H1 (cell line): ENCODE data around the gene SOD2. TPM values are rescaled to one million over a fixed set of nuclear protein-coding genes. Genes with fewer than 3 reads are reported as not detected.

ENCODE experiments used
- CTCF ChIA-PET: fragments of 300-600 bp; sonication (Branson Sonifier 250); formaldehyde crosslinking; loops from one replicate; lab custom pipeline; 2021; ENCODE audit not compliant: partially characterized antibody; lab: Charles Lee
- POLR2A ChIA-PET: fragments of 300-600 bp; sonication (Branson Sonifier 250); formaldehyde crosslinking; loops from one replicate; lab custom pipeline; 2021; ENCODE audit warnings: inconsistent platforms; ENCODE audit not compliant: partially characterized antibody; lab: Charles Lee
- DNase-seq, 2 experiments: peaks; one replicate each; pipeline versions ENCODE4 v3.0.0 to v3.0.0-alpha.2; 2010 to 2022; ENCODE audit warnings: low spot score in 2 of 2, low read depth in 1 of 2, mixed read lengths in 1 of 2
- FAIRE-seq: peaks from 2 replicates; lab custom pipeline; 2011; peaks lifted over from hg19 to GRCh38; lab: Jason Lieb, UNC
- H2AFZ ChIP-seq: 2 replicates; pipeline ENCODE4 v1.8.1; 2012; ENCODE audit warnings: low read length, inconsistent platforms
- H2AK5ac ChIP-seq: 2 replicates; pipeline ENCODE4 v1.6.1; 2013; ENCODE audit warnings: low read depth, low read length
- H2BK120ac ChIP-seq: replicated peaks from 2 replicates; pipeline ENCODE3; 2013; ENCODE audit warnings: low read depth, low read length, inconsistent platforms
- H2BK12ac ChIP-seq: 2 replicates; pipeline ENCODE4 v1.6.1; 2013; ENCODE audit warnings: low read depth, low read length
- H2BK15ac ChIP-seq: 2 replicates; pipeline ENCODE4 v1.6.1; 2013; ENCODE audit warnings: low read length
- H2BK20ac ChIP-seq: 2 replicates; pipeline ENCODE4 v1.6.1; 2013; ENCODE audit warnings: low read length
- H2BK5ac ChIP-seq: 2 replicates; pipeline ENCODE4 v1.6.1; 2013; ENCODE audit warnings: low read depth, low read length
- H3K14ac ChIP-seq: 2 replicates; pipeline ENCODE4 v1.6.1; 2013; ENCODE audit warnings: inconsistent platforms; ENCODE audit not compliant: insufficient read length
- H3K18ac ChIP-seq: 2 replicates; pipeline ENCODE4 v1.6.1; 2013; ENCODE audit warnings: low read length; ENCODE audit errors: extremely low read depth
- H3K23ac ChIP-seq: 2 replicates; pipeline ENCODE4 v1.6.1; 2013; ENCODE audit warnings: inconsistent platforms; ENCODE audit not compliant: insufficient read length
- H3K23me2 ChIP-seq: 2 replicates; pipeline ENCODE4 v1.6.1; 2013; ENCODE audit warnings: low read depth, low read length
- H3K27ac ChIP-seq: 2 replicates; pipeline ENCODE4 v1.6.1; 2011; ENCODE audit warnings: low read depth, low read length, inconsistent platforms
- H3K27me3 ChIP-seq, 4 experiments: replicated peaks in 1 of 4; 1 replicate in 1 of 4; 2 replicates in 3 of 4; pipeline versions ENCODE4 v1.6.1 to v1.8.1; 2011 to 2013; ENCODE audit warnings: low read length in 3 of 4, mild to moderate bottlenecking in 3 of 4, inconsistent platforms in 2 of 4, mixed read lengths in 2 of 4, moderate library complexity in 1 of 4; ENCODE audit not compliant: control insufficient read depth in 3 of 4, insufficient read depth in 3 of 4; ENCODE audit errors: extremely low read depth in 1 of 4
- H3K36me3 ChIP-seq, 4 experiments: 2 replicates each; pipeline versions ENCODE4 v1.6.1 to v1.8.1; 2011 to 2013; ENCODE audit warnings: mild to moderate bottlenecking in 4 of 4, low read length in 3 of 4, moderate library complexity in 2 of 4, control low read depth in 1 of 4, inconsistent platforms in 1 of 4; ENCODE audit not compliant: insufficient read depth in 4 of 4, control insufficient read depth in 2 of 4
- H3K4ac ChIP-seq: replicated peaks from 2 replicates; pipeline ENCODE3; 2013; ENCODE audit warnings: low read length, low read depth, mixed read lengths, inconsistent platforms; ENCODE audit not compliant: insufficient read length
- H3K4me1 ChIP-seq, 4 experiments: replicated peaks in 1 of 4; 1 replicate in 1 of 4; 2 replicates in 3 of 4; pipeline versions ENCODE4 v1.6.1 to v1.8.1; 2011 to 2013; ENCODE audit warnings: low read length in 3 of 4, inconsistent platforms in 2 of 4, mixed read lengths in 1 of 4; ENCODE audit not compliant: insufficient read depth in 4 of 4, control insufficient read depth in 3 of 4
- H3K4me2 ChIP-seq, 2 experiments: 2 replicates each; pipeline versions ENCODE4 v1.6.1 to v1.8.1; 2011 to 2013; ENCODE audit warnings: low read depth in 2 of 2, low read length in 2 of 2, control low read depth in 1 of 2, inconsistent platforms in 1 of 2, mild to moderate bottlenecking in 1 of 2; ENCODE audit not compliant: insufficient read depth in 1 of 2
- H3K4me3 ChIP-seq, 4 experiments: fragments of 200-600, 300-600 bp in 1 of 4; sonication (generic), shearing (Covaris generic), sonication (Bioruptor Twin) in 1 of 4; 2 replicates each; pipeline versions ENCODE4 v1.5.1 to v1.8.1; 2011 to 2016; ENCODE audit warnings: low read length in 4 of 4, low read depth in 3 of 4, control low read depth in 2 of 4, inconsistent platforms in 2 of 4, mild to moderate bottlenecking in 2 of 4, mixed read lengths in 1 of 4, moderate library complexity in 1 of 4; ENCODE audit not compliant: insufficient read depth in 2 of 4; ENCODE audit errors: extremely low read depth in 1 of 4
- H3K56ac ChIP-seq: replicated peaks from 2 replicates; pipeline ENCODE3; 2013; ENCODE audit warnings: low read depth, mild to moderate bottlenecking, mixed read lengths, low read length, inconsistent platforms; ENCODE audit not compliant: insufficient read length
- H3K79me1 ChIP-seq: 2 replicates; pipeline ENCODE4 v1.6.1; 2013; ENCODE audit warnings: low read depth, low read length, control low read depth
- H3K79me2 ChIP-seq, 2 experiments: 2 replicates each; pipeline versions ENCODE4 v1.6.1 to v1.8.1; 2012 to 2013; ENCODE audit warnings: low read length in 2 of 2, mild to moderate bottlenecking in 2 of 2, inconsistent platforms in 1 of 2; ENCODE audit not compliant: insufficient read depth in 2 of 2, control insufficient read depth in 1 of 2
- H3K9ac ChIP-seq, 4 experiments: replicated peaks in 1 of 4; 1 replicate in 1 of 4; 2 replicates in 3 of 4; pipeline versions ENCODE4 v1.6.1 to v1.8.1; 2011 to 2013; ENCODE audit warnings: low read depth in 3 of 4, low read length in 3 of 4, control low read depth in 2 of 4, mild to moderate bottlenecking in 2 of 4, moderate library complexity in 2 of 4, inconsistent platforms in 1 of 4; ENCODE audit errors: extremely low read depth in 1 of 4
- H3K9me3 ChIP-seq, 2 experiments: 2 replicates each; pipeline versions ENCODE4 v1.6.1 to v1.8.1; 2012 to 2013; ENCODE audit warnings: mild to moderate bottlenecking in 2 of 2, moderate library complexity in 2 of 2, control low read depth in 1 of 2, inconsistent platforms in 1 of 2, low read depth in 1 of 2, low read length in 1 of 2, mixed read lengths in 1 of 2; ENCODE audit not compliant: insufficient read depth in 2 of 2
- H4K20me1 ChIP-seq, 2 experiments: replicated peaks in 1 of 2; 2 replicates each; pipeline versions ENCODE3 to v1.8.1; 2011 to 2013; ENCODE audit warnings: inconsistent platforms in 2 of 2, low read length in 2 of 2, mild to moderate bottlenecking in 1 of 2; ENCODE audit not compliant: insufficient read depth in 2 of 2, control insufficient read depth in 1 of 2
- H4K5ac ChIP-seq: 2 replicates; pipeline ENCODE4 v1.6.1; 2013; ENCODE audit warnings: low read length, low read depth, mixed read lengths, inconsistent platforms; ENCODE audit not compliant: insufficient read length
- H4K8ac ChIP-seq: 2 replicates; pipeline ENCODE4 v1.8.0; 2013; ENCODE audit warnings: mild to moderate bottlenecking, moderate library complexity, low read length, inconsistent platforms; ENCODE audit not compliant: insufficient read depth; ENCODE audit errors: extremely low read depth
- H4K91ac ChIP-seq: replicated peaks from 2 replicates; pipeline ENCODE3; 2013; ENCODE audit warnings: low read length, mixed read lengths, inconsistent platforms; ENCODE audit not compliant: insufficient read length
- EP300 ChIP-seq, 2 experiments: IDR thresholded peaks; 1 replicate in 1 of 2; 2 replicates in 1 of 2; pipeline ENCODE4 v1.6.1; 2011 to 2012; ENCODE audit warnings: low read depth in 2 of 2, low read length in 2 of 2, mild to moderate bottlenecking in 2 of 2, borderline replicate concordance in 1 of 2, inconsistent platforms in 1 of 2, moderate library complexity in 1 of 2
- NANOG ChIP-seq: IDR thresholded peaks from 2 replicates; pipeline ENCODE4 v1.6.1; 2011; ENCODE audit warnings: low read length, low read depth, mild to moderate bottlenecking, inconsistent platforms; ENCODE audit not compliant: insufficient read depth, poor library complexity, severe bottlenecking
- RBBP5 ChIP-seq: IDR thresholded peaks from 2 replicates; pipeline ENCODE4 v1.7.1; 2012; ENCODE audit warnings: low read depth, mild to moderate bottlenecking, inconsistent platforms, low read length, moderate library complexity, borderline replicate concordance
- SP1 ChIP-seq: IDR thresholded peaks from 2 replicates; pipeline ENCODE4 v1.6.1; 2011; ENCODE audit warnings: low read depth, low read length
- SP2 ChIP-seq: IDR thresholded peaks from 2 replicates; pipeline ENCODE4 v1.6.1; 2012; ENCODE audit warnings: mild to moderate bottlenecking, low read length, inconsistent platforms
- TEAD4 ChIP-seq: IDR thresholded peaks from 2 replicates; pipeline ENCODE4 v1.6.1; 2012; ENCODE audit warnings: low read depth, low read length, inconsistent platforms, mixed read lengths
- ZNF274 ChIP-seq: IDR thresholded peaks from 2 replicates; pipeline ENCODE4 v1.7.0; 2012; ENCODE audit warnings: low read length, borderline replicate concordance; ENCODE audit errors: extremely low read depth
- WGBS, 2 experiments: shearing (Covaris generic) in 1 of 2; methylation state at CpG; one replicate each; pipeline versions ENCODE4 v1.1.6 to v1.1.7; 2013 to 2015; ENCODE audit warnings: low lambda C conversion rate in 2 of 2, mixed read lengths in 2 of 2, inconsistent platforms in 1 of 2, low coverage in 1 of 2, missing lambda C conversion rate in 1 of 2; ENCODE audit not compliant: insufficient replicate concordance in 2 of 2, insufficient coverage in 1 of 2, insufficient read length in 1 of 2; ENCODE audit errors: extremely low coverage in 1 of 2, missing lambda C conversion rate in 1 of 2; 5-methylcytosine and 5-hydroxymethylcytosine counted together
- polyA plus RNA-seq, 7 experiments: library from polyadenylated mRNA; depleted of rRNA in 3 of 7; stranded (reverse) in 5 of 7; unstranded in 2 of 7; fragments of >200 nt in 5 of 7; fragments of 200-250 nt in 2 of 7; gene quantifications; 1 replicate in 5 of 7; 2 replicates in 1 of 7; 4 replicates in 1 of 7; pipeline versions ENCODE4 v1.2.1 to v1.2.3, GENCODE V29; 2011 to 2013; ENCODE audit warnings: missing spikeins in 2 of 7, mixed read lengths in 2 of 7
- total RNA-seq: library from RNA; stranded (reverse); fragmentation: NEBNext Ultra II Directional; extraction: Animal tissue kit (Norgen Biotek cat#: 25700); gene quantifications from 2 replicates; pipeline ENCODE4 v1.2.1, GENCODE V29; 2021

SOD2 gene
- total and polyA plus RNA-seq, 2 of the 8 experiments (the other 6 are each of a cell fraction or from before 2014, with no cell fraction given) = 31.1 to 88.7 TPM

DNA sequence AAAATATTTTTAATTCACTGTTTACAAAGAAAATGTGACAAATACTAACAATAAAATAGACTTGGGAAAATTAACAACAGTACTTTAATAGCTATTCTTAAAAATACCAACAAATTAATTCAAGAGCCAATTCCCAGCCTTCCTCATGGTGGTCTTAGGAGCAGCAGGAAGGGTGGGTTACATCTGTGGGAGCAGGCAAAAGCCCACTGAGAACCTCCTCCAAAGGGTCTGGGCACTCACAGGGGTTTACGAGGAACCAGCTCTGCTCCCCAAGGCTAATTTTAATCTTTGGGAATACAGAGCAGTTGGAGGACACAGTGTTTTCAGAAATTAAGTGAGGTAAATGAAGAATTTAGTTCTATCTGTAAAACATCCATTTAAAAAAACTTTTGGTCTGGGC is 10.2 kb downstream of the SOD2 start:
- no peak for DNase-seq
- Histone ChIP-seq H3K4me3 (no peak overlapping the region), H2BK12ac (no peak overlapping the region), H4K91ac (no peak overlapping the region), H2BK5ac (no peak overlapping the region), H3K23ac (no peak overlapping the region), H4K8ac (no peak overlapping the region), H3K56ac (no peak overlapping the region), H3K14ac (no peak overlapping the region), H2BK120ac (no peak overlapping the region), H4K20me1 (no peaks in the 10 kb centered on the region), H3K4me1 (no peaks in the 10 kb centered on the region), H3K36me3 (peaks cover 0 to 52% (median 14%) of the 10 kb centered on the region in 4 experiments; a peak in 5 of 8 replicates), H2AFZ (no peak overlapping the region), H2AK5ac (no peak overlapping the region), H3K9me3 (no peaks in the 10 kb centered on the region), H3K4ac (no peak overlapping the region), H2BK20ac (no peak overlapping the region), H3K9ac (no peak overlapping the region), H3K27ac (no peak overlapping the region), H4K5ac (no peak overlapping the region), H3K27me3 (no peaks in the 10 kb centered on the region), H2BK15ac (no peak overlapping the region), H3K18ac (no peak overlapping the region), H3K4me2 (no peak overlapping the region), H3K23me2 (no peaks in the 10 kb centered on the region), H3K79me2 (no peaks in the 10 kb centered on the region), H3K79me1 (no peaks in the 10 kb centered on the region)
- 100% methylated on average over 1 of the region's 1 CpG; no CpG with 5 or more reads in 1 of the 2 experiments for WGBS, 2 experiments
- CTCF ChIA-PET = interaction anchor here (1.6 to 1.7 kb wide), 2 partner anchors 28 to 508 kb away, joined by 4 to 7 read pairs; no protein-coding TSS in a partner anchor
- POLR2A ChIA-PET = interaction anchor here (0.7 to 3.6 kb wide), 2 partner anchors 10 to 107 kb away, joined by 4 to 22 read pairs; partner anchors contain the start of genes MRPL18 and SOD2
- FAIRE-seq = no peak
- TF ChIP-seq TEAD4 (no peak), EP300 (IDR thresholded peaks at IDR 0.05; ENCODE audit: borderline replicate concordance in 1 of 2, low read depth in 2 of 2, low read length in 2 of 2) (no peak), SP2 (no peak), SP1 (no peak), NANOG (no peak), RBBP5 (no peak), ZNF274 (no peak)
